CD4-positive, alpha-beta T cell treated with Interleukin-21 for 1 hour (primary cell): ENCODE data around the gene GPR3.

ENCODE experiments used
- DNase-seq: peaks from one replicate; pipeline ENCODE4 v3.0.0-alpha.2; 2020

Gene GPR3, protein sequence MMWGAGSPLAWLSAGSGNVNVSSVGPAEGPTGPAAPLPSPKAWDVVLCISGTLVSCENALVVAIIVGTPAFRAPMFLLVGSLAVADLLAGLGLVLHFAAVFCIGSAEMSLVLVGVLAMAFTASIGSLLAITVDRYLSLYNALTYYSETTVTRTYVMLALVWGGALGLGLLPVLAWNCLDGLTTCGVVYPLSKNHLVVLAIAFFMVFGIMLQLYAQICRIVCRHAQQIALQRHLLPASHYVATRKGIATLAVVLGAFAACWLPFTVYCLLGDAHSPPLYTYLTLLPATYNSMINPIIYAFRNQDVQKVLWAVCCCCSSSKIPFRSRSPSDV

DNA sequence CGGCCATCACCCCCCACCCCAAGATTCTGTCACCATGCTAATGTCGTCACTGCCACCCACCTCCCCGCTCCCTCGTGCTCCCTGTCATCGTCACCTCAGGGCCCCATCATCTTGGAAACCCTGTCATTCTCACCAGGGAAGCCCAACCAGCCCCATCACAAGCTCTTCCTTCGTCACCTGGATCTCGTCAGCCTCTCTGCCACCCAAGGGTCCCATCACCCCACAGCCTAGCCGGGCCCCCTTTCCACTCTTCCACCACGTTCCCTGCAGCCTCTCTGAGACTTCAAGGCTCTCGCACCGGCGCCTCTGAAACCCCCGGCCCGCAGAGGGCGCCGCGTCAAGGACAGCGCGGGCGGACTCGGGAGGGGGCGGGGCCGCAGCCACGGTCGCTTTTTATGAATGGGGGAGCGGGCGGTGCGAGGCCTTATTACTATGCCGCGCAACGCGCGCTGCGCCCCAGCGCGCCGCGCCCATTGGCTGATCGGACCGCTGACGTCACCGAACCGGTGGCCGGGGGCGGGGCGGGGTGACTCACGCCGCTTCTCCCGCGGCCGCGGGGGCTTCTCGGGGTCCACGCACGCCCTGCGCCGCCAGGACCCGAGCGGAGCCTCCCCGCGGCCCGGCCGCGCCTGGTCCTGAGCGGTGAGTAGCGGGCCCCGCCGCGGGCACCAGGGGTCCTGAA, at the start of gene GPR3:
Gene GPR3, plus strand, starts transcription at position 527 of the 682 bp plus-strand sequence. CDS start 1,177 bp downstream, outside the sequence.
- peak; percentile 94 for DNase-seq

DNA sequence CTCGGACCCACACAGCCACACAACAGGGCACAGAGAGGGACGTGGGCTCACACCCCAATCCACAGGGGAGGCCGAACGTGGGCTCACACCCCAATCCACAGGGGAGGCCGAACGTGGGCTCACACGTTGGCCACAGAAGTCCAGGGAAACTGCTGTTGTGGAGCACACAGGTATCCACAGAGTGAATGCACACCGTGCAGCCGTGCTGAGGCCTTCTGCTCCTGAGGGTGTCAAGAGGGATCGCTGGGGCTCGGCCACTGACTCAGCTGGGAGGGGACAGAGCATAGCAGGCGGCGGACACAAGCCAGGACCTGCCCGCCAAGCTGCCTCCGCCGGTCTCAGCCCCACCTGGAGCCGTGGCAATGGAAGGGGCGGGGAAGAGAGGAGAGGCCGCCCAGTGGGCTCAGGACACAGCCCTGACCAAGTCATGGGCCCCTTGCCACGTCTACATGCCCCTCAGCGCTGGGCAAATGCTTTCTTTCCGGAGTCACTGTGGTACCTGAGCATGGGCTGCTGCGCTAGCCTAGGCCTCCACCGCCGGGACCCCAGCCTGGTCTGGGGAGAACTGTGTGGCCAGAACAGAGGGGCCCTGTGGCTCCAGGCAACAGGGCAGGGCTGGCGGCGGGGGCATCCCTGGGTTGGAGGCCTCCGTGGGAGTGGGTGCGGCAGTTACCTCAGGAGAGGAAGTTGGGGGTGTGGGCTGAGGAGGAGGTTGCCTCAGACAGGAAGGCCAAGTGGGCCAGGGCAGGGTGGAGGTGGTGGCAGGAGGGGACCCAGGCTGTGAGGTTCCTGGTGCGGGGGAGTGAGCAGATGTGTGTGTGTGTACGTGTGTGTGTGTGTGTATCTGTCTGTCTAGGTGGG, 49.4 kb upstream of the GPR3 start:
- peak; percentile 87 for DNase-seq

DNA sequence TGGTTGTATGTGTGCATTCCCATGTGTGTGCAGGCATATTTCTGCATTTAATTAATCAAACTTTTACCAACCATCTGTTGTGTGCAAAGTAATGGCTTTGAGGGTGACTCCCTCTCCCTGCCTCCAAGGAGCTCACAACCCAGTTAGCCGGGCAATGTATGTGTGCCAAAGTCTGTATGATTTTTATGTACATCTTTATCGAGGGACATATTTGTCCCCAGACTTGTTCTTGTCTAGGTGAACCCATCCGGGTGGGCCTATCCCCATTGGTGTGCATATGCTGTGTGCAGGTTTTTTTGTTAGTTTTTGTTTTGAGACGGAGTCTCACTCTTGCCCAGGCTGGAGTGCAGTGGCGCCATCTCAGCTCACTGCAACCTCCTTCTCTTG, 48.8 kb upstream of the GPR3 start:
- DNase-seq: no peak

DNA sequence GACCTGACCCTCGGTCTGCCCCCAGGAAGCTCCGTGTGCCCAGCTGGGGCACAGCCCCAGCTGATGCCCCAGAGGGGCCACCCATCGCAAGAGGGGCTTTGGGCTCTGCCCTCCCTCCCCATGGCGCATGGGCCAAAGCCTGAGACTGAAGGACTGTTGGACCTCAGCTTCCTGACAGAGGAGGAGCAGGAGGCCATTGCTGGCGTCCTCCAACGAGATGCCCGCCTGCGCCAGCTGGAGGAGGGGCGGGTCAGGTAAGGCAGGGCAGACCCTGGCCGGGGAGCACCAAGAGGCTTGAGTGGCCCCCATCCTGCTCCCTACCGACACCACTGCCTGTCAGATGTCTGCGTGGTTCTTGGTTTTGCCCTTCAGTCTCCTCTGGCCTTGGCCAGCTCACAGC, 47.1 kb upstream of the GPR3 start:
- no peak for DNase-seq

DNA sequence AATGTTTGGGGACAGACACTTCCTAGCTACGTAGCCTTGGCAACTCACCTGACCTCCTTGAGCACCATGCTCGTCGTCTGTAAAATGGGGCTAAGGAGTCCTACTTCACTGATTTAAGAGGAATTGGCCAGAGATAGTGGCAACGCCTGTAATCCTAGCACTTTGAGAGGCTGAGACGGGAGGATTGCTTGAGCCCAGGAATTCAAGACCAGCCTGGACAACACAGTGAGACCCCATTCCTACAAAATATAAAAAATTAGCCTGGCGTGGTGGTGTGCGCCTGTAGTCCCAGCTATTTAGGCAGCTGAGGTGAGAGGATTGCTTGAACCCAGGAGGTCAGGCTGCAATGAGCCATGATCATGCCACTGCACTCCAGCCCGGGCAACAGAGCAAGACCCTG, 46.1 kb upstream of the GPR3 start:
- DNase-seq: no peak

DNA sequence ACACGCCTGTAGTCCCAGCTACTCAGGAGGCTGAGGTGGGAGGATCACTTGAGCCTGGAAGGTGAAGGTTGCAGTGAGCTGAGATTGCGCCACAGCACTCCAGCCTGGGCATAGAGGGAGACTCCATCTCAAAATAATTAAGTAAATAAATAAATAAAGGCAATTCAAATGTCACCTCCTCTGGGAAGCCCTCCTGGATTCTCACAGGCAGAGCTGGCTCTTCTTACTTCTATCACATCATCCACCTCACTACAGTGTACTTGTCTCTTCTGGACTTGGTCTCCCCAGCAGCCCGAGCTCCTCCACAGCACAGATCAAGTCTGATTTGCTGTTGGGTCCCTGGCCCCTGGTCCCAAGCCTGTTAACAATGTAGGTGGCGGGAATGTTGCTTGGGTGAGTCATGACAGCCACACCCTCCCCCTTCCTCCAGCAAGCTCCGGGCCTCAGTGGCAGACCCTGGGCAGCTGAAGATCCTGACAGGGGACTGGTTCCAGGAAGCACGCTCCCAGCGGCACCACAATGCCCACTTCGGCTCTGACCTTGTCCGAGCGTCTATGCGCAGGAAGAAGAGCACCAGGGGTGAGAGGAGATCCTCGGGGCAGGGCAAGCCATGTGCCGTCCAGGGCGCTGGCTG, 45.3 kb upstream of the GPR3 start:
- no peak for DNase-seq

DNA sequence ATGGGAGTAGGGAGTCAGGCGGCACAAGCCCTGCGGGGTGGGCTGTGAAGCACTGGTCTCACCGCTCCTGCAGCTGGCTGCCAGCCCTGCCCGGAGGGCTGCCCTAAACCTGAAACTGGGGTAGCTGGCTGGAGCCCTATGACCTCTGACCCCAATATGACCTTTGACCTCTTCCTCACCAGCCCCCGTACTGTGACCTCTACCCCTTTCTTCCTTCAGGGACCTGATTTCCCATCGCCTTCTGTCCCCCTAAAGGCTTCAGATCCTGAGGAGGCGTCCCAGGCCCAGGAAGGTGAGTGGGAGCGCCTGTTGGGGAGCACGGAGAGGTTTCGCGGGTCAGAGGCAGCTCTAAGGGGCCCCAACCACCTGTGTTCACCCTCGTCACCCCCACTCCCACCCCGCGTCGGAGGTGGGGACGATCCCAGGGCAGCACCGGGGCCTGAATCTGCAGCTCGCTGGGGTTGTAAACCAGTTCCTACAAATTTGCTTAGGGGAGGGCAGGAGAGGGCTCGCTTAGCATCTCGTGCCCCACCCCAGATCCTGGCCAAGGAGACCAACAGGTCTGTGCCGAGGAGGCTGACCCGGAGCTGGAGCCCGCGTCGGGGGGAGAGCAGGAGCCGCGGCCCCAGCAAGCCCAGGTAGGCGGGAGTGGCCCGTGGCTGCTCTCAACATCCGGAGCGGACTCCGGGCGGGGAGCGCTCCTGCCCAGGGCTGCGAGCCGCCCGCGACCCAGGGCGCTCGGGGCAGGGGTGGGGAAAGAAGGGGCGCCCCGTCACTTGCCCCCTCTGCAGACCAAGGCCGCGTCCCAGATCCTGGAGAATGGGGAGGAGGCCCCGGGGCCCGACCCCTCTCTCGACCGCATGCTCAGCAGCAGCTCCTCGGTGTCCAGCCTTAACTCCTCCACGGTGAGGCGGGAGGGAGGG, 43.3 kb upstream of the GPR3 start:
- peak; percentile 45 for DNase-seq

DNA sequence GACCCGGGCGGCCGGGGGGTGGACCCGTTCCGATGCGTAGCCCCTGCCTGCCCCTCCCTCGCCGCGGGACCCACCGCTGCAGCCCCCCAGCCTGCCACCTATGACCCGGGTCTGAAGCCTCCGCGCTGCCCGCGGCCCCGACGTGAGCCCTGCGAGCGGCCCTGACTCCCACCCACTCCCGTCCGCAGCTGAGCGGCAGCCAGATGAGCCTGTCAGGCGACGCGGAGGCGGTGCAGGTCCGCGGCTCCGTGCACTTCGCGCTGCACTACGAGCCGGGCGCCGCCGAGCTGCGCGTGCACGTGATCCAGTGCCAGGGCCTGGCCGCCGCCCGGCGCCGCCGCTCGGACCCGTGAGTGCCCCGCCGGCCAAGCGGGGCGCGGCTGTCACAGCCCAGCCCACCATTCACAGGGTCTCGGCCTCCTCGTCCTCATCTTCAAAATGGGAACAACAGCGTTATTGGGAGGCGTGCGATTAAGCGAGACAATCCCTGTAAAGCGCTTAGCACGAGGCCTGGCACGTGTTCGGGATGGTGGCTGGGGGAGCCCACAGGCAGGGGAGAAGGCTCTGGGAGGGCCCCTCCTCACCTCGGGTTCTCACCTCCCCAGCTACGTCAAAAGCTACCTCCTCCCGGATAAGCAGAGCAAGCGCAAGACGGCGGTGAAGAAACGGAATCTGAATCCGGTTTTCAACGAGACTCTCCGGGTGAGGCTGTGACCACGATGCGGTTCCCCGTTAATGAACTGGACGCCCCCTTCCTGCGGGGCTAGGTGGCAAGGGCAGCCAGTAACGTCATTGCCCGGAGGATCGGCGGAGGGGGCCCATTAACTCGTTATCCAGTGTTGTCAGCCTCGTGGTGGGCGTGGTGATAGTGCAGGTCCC, 42.4 kb upstream of the GPR3 start:
- no peak for DNase-seq

DNA sequence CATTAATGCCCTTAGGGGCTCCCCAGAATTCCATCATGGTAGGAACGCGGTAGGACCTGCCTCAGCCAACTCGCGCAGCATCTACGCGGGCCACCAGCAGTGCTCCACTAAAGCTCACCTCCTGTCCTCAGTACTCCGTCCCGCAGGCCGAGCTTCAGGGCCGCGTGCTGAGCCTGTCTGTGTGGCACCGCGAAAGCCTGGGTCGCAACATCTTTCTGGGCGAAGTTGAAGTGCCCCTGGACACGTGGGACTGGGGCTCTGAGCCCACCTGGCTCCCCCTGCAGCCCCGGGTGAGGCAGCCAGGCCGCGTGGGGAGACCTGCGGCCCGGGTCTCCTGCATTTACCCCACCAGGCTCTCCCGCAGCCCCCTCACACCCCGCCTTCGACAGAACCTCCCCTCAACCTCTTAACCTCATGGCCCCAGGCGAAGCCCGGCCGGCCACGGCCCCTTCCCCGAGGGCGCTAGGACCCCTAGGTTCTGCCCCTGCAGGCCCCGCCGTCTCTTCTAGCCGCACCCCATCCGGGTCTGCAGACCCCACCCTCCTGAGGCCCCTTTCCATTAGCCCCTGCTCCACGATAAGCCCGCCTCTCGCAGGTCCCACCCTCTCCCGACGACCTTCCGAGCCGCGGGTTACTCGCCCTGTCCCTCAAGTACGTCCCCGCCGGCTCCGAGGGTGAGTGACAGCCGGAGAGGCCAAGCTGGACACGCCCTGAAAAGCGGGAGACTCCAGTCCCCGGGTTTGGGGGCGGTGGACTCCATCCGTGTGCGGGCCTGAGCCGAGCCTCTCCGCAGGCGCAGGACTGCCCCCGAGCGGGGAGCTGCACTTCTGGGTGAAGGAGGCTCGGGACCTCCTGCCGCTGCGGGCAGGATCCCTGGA, 41.5 kb upstream of the GPR3 start:
- DNase-seq: no peak

DNA sequence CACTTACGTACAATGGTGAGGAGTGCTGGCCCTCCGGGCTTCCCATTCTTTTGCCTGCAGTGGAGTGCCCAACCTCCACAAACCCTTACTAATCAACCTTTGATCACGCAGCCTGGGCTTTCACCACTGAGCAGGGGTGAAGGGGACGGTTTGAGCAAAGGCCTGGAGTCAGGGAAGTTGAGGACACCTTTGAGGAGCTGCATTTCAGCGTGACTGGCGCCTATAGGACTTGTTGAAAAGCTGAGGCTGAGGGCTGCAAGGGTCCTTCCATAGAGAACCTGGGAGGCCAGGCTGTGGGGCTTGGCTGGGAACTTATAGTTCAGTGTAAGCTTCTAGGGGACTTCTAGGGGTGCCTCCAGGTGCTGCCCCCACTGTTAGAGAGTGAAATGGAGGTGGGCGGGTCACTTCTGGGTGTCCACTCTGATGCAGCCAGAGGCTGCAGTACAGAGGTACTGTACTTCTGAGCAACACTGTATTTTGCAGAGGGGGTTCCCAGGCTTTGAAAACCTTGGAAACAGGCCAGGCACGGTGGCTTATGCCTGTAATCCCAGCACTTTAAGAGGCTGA, 40.8 kb upstream of the GPR3 start:
- no peak for DNase-seq

DNA sequence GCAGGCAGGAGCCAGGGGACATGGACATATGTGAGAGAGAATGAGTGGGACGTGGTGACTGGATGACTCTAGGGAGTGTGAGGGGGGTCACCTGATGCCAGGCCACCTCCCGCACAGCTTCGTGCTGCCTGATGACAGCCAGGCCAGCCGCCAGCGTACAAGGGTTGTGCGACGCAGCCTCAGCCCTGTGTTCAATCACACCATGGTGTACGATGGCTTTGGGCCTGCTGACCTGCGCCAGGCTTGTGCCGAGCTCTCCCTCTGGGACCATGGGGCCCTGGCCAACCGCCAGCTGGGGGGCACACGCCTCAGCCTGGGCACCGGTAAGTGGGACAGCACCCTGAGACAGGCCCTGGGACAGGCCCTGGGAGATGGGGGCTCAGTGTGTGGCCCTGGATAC, 39.3 kb upstream of the GPR3 start:
- DNase-seq: no peak

DNA sequence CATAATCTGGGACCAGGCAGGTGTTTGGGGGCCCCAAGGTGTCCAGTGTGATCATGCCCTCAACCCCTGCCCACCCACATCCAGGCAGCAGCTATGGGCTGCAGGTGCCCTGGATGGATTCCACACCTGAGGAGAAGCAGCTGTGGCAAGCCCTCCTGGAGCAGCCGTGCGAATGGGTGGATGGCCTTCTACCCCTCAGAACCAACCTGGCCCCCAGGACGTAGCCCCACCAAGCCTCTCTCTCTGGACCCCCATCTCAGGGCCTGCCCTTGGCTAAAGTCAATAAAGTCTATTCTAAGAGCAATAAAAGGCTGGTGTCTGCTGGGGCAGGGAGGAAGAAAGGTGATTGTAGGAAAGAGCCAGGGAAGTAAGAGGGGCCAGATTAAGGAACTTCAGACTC, 38.8 kb upstream of the GPR3 start:
- no peak for DNase-seq

DNA sequence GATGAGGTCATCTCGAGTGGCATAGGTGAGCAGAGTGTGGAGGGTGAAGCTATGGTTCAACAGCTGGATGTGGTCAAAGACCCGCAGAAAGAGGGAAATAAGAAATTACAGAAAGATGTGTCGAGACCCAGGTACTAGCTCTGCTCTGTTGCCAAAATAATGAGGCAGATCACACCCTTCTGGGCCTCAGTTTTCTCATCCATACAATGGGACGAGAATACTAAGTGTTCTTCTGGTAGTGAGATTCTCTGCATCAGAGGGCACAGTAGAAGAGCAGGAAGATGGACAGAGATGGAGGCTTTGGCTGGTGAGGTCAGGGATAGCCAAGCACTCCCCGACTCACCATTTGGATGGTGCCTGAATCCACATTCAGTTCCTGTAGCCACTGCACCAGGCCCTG, 36.7 kb upstream of the GPR3 start:
- DNase-seq: no peak

DNA sequence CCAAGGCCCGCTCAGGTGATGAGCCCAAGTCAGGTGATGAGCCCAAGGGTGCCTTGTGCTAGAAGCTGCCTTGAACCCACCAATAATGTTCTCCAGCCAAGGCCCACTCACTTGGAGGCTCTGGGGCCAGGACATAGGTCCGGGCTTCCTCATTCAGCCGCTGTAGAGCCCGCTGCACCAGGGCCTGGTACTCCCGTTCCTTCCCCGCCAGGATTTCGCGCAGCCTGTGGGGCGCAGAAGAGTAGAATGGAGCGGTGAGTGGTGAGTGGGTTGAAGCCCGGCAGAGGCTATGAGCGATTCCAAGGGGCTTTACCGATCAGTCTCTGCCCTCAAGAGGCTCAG, 36.2 kb upstream of the GPR3 start:
- DNase-seq: no peak

DNA sequence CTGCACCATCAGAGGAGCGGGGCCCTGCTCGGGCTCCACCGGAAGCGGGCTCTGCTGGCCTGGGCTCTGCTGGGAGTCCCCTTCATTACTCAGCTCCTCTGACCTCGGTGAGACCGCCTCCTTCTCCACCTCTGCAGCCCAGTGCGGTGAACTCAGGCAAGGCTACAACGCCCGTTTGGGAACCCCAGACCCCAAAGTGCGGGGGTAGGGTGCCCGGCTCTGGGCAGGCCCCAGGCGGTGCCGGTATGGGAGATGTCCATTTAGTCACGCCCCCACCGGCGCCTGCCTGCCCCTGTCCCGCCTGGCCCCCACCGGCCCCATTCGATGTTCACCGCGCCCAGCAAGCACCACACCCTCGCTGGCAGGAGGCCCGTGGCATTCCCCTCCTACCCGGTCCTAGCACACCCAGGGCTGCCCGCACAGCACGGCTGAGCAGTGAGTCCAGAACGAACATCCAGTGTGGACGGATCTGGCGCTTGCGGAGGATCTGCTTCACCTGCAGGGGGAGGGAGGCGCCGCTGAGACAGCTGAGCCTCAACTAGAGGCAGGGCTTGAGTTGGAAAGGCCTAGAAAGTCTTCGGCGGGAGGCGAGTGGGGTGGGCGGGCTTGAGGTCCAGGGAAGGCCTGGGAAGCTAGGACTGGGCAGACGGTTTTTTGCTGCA, 35.7 kb upstream of the GPR3 start:
- DNase-seq: peak; percentile 63

DNA sequence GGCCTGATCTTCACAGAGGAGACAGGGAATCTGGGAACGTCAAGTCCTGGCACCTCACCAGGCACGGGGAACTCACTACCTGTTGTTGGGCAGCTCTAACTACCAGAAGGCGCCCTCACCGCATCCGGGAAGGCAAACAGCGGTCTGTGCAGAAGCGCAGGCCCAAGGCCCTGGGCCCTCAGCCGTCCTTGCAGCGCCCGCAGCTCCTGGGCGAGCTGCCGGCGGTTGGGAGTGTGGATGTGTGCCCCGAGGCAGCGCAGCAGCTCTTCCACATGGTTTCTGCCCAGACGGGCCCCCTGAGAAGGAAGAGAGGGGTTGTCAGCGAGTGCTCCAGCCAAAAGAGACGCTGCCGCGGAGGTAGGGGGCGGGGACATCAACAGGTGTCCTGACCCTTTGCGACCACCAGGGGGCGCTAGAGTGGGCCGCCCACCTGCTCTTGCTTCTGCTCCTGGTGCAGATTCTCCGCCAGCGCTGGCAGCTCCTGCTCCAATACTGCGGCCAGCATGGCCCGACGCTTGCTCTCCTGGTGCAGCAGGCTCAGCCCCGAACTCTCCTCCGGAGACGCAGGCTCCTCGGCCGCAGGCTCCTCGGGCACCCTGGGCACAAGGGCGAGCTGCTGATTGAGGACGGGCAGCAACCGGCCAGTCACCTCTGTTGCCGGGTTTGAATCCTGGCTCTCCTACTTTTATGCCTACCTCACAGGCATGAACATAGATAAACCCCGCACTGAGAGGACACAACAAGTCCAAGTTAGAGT, 35.0 kb upstream of the GPR3 start:
- DNase-seq: peak; percentile 85

DNA sequence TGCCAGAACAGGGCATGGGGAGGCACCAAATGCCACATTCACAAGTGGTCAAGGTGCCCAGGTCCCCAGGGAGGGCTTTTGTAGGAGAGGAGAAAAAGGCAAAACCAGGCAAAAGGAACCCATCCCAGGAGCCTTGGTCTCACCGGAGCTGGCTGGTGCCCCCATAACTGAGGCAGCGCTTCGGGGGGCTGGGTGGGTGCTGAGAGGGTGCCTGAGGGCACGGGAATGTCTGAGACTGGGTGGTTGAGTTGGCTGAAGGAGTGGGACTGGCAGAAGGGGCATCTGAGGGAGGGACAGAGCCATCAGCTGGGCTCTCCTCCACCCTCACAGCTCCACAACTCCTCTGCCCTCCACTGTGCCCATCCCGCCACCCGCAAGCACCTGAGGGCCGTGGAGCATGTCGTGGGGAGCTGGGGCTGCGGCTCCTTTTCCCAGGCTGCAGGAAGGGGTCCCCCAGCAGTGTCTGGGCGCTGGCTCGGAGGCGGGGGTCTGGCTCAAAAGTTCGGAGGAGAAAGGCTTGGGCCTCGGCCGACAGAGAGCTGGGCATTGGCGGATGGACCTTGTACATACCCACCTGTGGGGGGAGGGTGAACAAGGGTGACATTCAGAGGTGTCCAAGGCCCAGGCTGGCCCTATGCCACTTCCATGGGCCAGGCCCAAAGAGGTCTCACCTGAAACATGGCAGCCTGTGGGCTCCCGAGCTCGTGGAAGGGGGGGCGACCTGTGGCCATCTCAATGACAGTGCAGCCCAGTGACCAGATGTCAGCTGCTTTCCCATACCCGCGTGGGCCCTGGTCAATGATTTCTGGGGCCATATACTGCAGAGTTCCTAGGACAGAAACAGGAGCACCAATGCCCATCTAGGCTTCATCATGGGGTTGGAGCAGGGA, 34.1 kb upstream of the GPR3 start:
- no peak for DNase-seq
